Measurements from ENCODE around the gene RHOF.

The RHOF gene

DNA sequence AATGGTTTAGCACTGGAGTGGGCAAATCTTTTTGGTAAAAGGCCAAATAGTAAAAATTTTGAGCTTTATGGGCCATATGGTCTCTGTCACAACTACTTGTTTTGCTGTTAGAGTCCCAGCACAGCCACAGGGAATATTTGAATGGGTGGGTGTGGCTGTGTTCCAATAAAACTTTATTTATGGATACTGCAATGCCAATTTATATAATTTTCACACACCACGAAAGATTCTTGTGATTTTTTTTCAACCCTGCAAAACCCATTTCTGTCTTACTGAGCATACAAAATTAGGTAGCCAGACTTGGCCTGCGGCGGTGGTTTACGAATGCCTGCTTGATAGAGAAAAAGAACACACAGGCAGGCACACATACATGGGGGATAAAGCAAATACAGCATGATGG, 52.6 kb downstream of the RHOF start:
- no peak for DNase-seq

- DNase-seq, result no peak
These were observed 55.1 kb downstream of the RHOF start for GRCh38 chr12:121738340-121738858.

DNA sequence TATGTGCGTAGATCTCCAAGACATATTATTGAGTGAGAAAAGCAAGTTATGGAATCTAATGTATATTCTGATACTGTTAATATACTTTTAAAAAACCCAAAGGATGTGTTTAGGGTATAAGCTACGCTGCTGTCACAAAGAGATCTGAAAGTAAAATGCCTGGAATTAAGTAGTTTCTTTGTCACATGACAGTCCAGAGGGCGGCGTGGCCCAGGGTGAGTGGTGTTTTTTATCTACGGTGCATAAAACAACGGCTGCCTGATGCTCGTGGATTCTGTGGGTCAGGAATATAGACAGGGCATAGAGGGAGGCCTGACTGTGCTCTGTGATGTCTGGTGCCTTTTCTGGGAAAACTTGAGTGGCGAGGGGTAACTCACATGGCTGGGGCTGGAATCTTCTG, 59.6 kb downstream of the RHOF start:
- DNase-seq, result no peak

DNA sequence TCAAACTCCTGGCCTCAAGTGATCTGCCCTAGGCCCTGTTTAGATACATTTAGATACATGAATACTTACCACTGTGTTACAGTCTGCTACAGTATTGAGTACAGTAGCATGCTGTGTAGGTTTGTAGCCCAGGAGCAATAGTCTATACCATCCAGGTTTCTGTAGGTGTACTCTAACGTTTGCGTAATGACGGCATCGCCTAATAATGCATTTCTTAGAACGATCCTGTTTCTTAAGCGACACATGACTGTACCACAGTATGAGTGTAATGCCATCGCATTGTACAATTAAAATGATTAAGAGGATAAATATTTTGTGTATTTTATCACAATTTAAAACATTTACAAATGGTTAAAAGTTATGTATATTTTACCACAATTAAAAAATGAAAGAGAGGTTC, 62.0 kb downstream of the RHOF start:
- DNase-seq, result no peak

GRCh38 chr12:121729021-121729420, 64.5 kb downstream of the RHOF start:
- no peak for DNase-seq
